CD4-positive, CD25-positive, alpha-beta regulatory T cell (primary cell): Measurements from ENCODE around the gene RSKR. TPM values are rescaled to one million over a fixed set of nuclear protein-coding genes. Genes with fewer than 3 reads are reported as not detected.

Experiments used
- ATAC-seq, 2 donors: fragments of 150-1000 bp; cut with Tn5 transposase; one replicate each; pipeline ENCODE4 v1.10.0; 2021; ENCODE audit warnings: low read depth in 2 of 2, moderate number of reproducible peaks in 2 of 2, moderate library complexity in 1 of 2
- DNase-seq, 3 donors: peaks; one replicate each; pipeline versions ENCODE4 v3.0.0 to v3.0.0-alpha.2; 2012 to 2022; ENCODE audit warnings: mixed read lengths in 1 of 3
- H3K27ac ChIP-seq: one replicate; pipeline ENCODE4 v1.7.0; 2013; ENCODE audit warnings: mild to moderate bottlenecking, low read length; ENCODE audit not compliant: insufficient read depth, poor library complexity, severe bottlenecking
- H3K27me3 ChIP-seq: one replicate; pipeline ENCODE4 v1.7.0; 2013; ENCODE audit warnings: low read length; ENCODE audit not compliant: control insufficient read depth, insufficient read depth
- H3K36me3 ChIP-seq: one replicate; pipeline ENCODE4 v1.7.0; 2013; ENCODE audit warnings: mild to moderate bottlenecking, low read length, moderate library complexity; ENCODE audit not compliant: control insufficient read depth, insufficient read depth
- H3K4me1 ChIP-seq: 2 replicates; pipeline ENCODE4 v1.7.0; 2013; ENCODE audit warnings: mild to moderate bottlenecking, low read length; ENCODE audit not compliant: insufficient read depth, control insufficient read depth, poor library complexity, severe bottlenecking
- H3K4me3 ChIP-seq: one replicate; pipeline ENCODE4 v1.7.0; 2013; ENCODE audit warnings: low read depth, mild to moderate bottlenecking, low read length, moderate library complexity
- H3K9me3 ChIP-seq, 2 experiments: 1 replicate in 1 of 2; 2 replicates in 1 of 2; pipeline ENCODE4 v1.7.0; 2013; ENCODE audit warnings: low read length in 2 of 2, mild to moderate bottlenecking in 1 of 2, moderate library complexity in 1 of 2; ENCODE audit not compliant: control insufficient read depth in 2 of 2
- H3K27ac Mint-ChIP-seq, 3 donors: one replicate each; pipeline ENCODE4 v1.8.0; 2020 to 2022; ENCODE audit warnings: mild to moderate bottlenecking in 3 of 3, mixed read lengths in 3 of 3, moderate library complexity in 2 of 3
- H3K27me3 Mint-ChIP-seq: one replicate; pipeline ENCODE4 v1.8.0; 2022; ENCODE audit warnings: mild to moderate bottlenecking, mixed read lengths
- H3K36me3 Mint-ChIP-seq: one replicate; pipeline ENCODE4 v1.8.0; 2020; ENCODE audit warnings: mixed read lengths
- H3K4me1 Mint-ChIP-seq, 4 donors: one replicate each; pipeline ENCODE4 v1.8.0; 2020 to 2022; ENCODE audit warnings: mixed read lengths in 4 of 4, mild to moderate bottlenecking in 1 of 4
- H3K4me3 Mint-ChIP-seq, 4 donors: one replicate each; pipeline ENCODE4 v1.8.0; 2020 to 2022; ENCODE audit warnings: mild to moderate bottlenecking in 4 of 4, mixed read lengths in 4 of 4, moderate library complexity in 3 of 4
- H3K9me3 Mint-ChIP-seq, 7 donors: one replicate each; pipeline ENCODE4 v1.8.0; 2020 to 2022; ENCODE audit warnings: mixed read lengths in 7 of 7, mild to moderate bottlenecking in 3 of 7, moderate library complexity in 2 of 7
- polyA plus RNA-seq, 4 donors: library from polyadenylated mRNA; unstranded; fragments of 300-500 nt; fragmentation: Illumina TruSeq; gene quantifications; one replicate each; pipeline ENCODE4 v1.2.3, GENCODE V29; 2021
- total RNA-seq: library from RNA; stranded (reverse); gene quantifications from one replicate; pipeline ENCODE4 v1.2.3, GENCODE V29; 2022

The RSKR gene
- total and polyA plus RNA-seq, 5 donors from 2014 or later: 0.08 to 15.2 (median 0.44) TPM; not detected in 1

DNA sequence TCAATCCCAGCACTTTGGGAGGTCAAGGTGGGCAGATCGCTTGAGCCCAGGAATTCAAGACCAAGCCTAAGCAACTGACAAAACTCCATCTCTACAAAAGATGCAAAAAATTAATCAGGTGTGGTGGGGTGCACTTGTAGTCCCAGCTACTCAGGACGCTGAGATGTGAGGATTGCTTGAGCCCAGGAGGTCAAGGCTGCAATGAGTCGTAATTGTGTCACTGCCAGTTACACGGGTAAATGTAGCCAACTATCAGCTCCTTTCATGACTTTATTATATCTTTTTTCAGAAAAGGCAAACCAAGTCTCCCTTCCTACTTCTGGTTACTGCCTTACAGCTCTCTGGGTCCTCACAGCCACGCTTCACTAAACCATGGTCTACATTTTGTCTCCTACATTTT is 43.8 kb upstream of the RSKR start:
- no peak for ATAC-seq
- H3K36me3 ChIP-seq: peaks cover 27% of the 10 kb centered on the region
- H3K4me3 Mint-ChIP-seq: peak overlapping the region in 1 of 4 donors; percentile 44
- no peaks in the 10 kb centered on the region for H3K27me3 ChIP-seq
- H3K4me1 ChIP-seq: peaks cover 22% of the 10 kb centered on the region
- H3K4me3 ChIP-seq: no peak overlapping the region
- H3K27ac ChIP-seq: no peak overlapping the region
- no peaks in the 10 kb centered on the region for H3K9me3 ChIP-seq
- no peaks in the 10 kb centered on the region for H3K27me3 Mint-ChIP-seq
- peaks cover 6 to 55% (median 36%) of the 10 kb centered on the region in 4 donors for H3K4me1 Mint-ChIP-seq
- H3K27ac Mint-ChIP-seq: peak overlapping the region in 1 of 3 donors; percentile 17
- no peaks in the 10 kb centered on the region for H3K9me3 Mint-ChIP-seq
- H3K36me3 Mint-ChIP-seq: peaks cover 5% of the 10 kb centered on the region
- DNase-seq: no peak

DNA sequence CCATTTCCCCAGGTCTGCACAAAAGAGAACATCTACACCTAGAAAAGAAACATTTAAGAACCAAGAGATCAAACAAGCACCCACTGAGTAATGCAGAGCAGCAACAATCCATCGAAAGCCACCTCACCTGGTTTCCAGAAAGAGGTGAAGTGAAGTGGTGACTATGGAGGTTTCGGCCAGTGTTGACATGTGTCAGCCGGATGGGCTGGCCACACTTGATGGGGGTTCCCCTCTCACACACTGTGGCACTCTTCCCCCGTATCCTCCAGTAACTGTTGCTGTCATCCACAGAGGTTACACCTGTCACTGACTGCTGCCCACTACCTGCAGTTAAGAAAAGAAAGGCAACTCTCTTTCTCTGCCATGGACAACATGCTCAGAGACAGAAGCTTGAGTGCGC is 41.2 kb upstream of the RSKR start:
- Mint-ChIP-seq H3K27me3 (no peaks in the 10 kb centered on the region), H3K4me1 (peaks cover 8 to 33% (median 21%) of the 10 kb centered on the region in 4 donors), H3K9me3 (no peaks in the 10 kb centered on the region), H3K36me3 (peaks cover 9% of the 10 kb centered on the region), H3K4me3 (peak overlapping the region in 1 of 4 donors; percentile 41), H3K27ac (peak overlapping the region in 1 of 3 donors; percentile 56)
- ATAC-seq (no peak), DNase-seq (no peak)
- Histone ChIP-seq H3K4me1 (peaks cover under 1% of the 10 kb centered on the region), H3K4me3 (no peak overlapping the region), H3K27me3 (no peaks in the 10 kb centered on the region), H3K27ac (no peak overlapping the region), H3K9me3 (no peaks in the 10 kb centered on the region), H3K36me3 (peaks cover 46% of the 10 kb centered on the region)

DNA sequence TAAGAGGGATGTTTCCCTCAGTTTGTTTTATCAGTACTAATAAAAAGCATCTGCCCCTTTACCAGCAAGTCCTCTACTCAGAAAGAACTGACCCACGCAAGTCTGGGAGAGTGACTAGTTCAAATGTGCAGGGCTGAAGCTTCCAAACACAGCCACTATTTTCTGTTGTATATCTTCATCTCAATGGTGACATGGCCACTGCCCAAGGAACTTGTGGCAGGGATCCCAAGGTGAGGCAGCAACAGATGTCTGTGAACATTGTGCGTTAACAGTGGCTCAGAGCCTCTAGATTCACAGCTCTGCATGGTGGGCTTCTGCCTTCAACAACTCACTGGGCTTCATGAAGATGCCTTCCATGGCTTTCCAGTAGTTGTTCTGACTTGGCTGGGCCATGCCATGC is 34.7 kb upstream of the RSKR start:
- Histone ChIP-seq H3K36me3 (peaks cover 35% of the 10 kb centered on the region), H3K27me3 (no peaks in the 10 kb centered on the region), H3K4me3 (no peak overlapping the region), H3K27ac (no peak overlapping the region), H3K4me1 (peaks cover 29% of the 10 kb centered on the region), H3K9me3 (no peaks in the 10 kb centered on the region)
- Mint-ChIP-seq H3K9me3 (no peaks in the 10 kb centered on the region), H3K4me1 (peaks cover 26 to 38% (median 29%) of the 10 kb centered on the region in 4 donors), H3K27ac (peak overlapping the region in 1 of 3 donors; percentile 38), H3K36me3 (peaks cover 19% of the 10 kb centered on the region), H3K27me3 (no peaks in the 10 kb centered on the region), H3K4me3 (peak overlapping the region in 1 of 4 donors; percentile 49)
- DNase-seq (no peak), ATAC-seq (no peak)

DNA sequence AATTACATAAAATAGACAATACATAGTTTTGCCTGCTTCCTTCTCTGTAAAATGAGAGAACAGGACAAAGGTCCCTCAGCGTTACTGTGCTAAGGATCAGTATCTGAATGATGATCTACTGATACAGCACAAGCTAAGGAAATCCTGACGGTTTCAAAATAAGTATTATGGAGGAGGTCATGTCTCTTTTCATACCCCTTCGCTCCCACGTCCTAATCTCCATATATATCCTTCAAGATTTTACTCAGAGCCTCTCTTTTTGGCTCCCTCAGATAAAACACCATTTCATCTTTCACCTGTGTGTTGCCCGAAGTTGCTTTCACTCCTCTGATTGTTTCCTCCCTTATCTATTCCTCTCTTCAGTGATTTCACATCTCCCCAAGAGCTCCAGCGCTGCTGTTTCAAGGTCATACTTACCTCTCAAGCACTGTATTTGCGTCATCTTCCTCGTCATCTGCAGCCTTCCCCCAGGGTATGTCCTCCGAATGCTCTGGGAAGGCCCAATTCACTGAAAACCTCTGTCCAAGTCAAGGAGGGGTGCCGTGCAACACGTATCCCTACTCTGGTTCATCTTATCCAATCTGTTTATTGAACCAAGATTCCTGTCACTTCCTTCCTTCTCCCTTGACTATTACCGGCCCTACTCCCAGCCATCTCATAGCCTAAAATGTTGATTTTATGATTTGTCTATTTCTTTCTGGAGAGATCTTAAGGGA is 32.2 kb upstream of the RSKR start:
- Histone ChIP-seq H3K27me3 (no peaks in the 10 kb centered on the region), H3K27ac (peak overlapping the region; percentile 94), H3K4me1 (peaks cover 41% of the 10 kb centered on the region), H3K9me3 (no peaks in the 10 kb centered on the region), H3K4me3 (peak overlapping the region; percentile 85), H3K36me3 (peaks cover 30% of the 10 kb centered on the region)
- Mint-ChIP-seq H3K4me3 (peak overlapping the region; percentile 84 to 95 (median 92)), H3K4me1 (peaks cover 18 to 50% (median 34%) of the 10 kb centered on the region in 4 donors), H3K9me3 (no peaks in the 10 kb centered on the region), H3K27ac (peak overlapping the region; percentile 95 to 99 (median 99)), H3K27me3 (no peaks in the 10 kb centered on the region), H3K36me3 (peaks cover 19% of the 10 kb centered on the region)
- ATAC-seq (no peak), DNase-seq (peak in 1 of 3 donors; percentile 7)

DNA sequence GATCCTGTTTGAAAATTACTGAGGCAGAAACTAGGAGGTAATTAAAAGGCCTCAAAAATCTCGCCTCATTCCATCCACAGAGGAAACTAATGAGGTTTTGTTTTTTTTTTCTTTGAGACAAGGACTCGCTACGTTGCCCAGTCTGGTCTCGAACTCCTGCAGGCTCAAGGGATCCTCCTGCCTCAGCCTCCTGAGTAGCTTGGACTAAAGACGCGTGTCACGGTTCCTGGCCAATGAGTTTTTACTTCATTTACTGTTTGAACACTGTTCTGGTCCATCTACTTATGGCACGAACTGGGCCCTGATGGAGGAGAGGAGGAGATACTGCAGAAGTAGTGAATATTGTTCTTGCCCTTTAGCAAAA is 31.6 kb upstream of the RSKR start:
- H3K36me3 Mint-ChIP-seq: peaks cover 21% of the 10 kb centered on the region
- peaks cover 17 to 52% (median 35%) of the 10 kb centered on the region in 4 donors for H3K4me1 Mint-ChIP-seq
- H3K9me3 Mint-ChIP-seq: no peaks in the 10 kb centered on the region

DNA sequence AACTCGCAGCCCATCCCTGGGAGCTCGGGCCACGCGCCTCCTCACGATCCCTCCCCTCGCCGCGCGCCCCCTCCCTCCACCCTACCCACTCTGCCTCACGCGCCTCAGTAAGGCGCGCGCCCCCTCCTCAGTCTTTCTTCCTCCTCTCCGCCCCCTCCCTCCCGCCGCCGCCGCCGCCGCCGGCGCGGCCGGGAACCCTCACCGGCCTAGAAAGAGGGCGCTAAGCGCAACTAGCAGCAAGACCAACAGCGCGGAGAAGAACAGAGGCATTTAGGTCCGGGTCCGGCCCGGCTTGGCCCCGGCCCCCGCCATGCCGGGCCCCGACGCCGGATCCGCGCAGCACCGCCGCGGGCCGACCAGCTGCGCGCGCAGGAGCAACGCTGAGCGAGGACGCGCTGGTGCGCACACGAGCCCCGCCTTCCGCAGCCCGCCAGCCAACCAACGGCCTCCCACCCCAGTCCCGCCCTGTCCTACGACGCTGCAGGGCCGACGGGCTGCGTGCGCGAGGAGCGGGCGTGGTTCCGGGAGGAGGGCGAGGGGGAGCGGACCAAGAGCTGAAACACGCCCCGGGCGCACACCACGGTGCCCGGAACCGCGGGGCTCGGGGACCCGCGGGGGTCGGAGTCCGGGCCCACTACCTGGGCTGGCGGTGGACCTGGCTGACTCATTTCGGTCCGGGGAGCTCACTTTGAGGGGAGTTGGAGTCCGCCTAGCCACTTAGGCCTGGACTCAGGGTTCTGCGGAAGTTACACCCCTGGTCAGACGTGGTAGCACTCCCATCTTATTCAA is 31.0 kb upstream of the RSKR start, which contains the start of gene BLTP2:
BLTP2 (minus strand) TSS at position 372 of the 789 bp plus-strand sequence; CDS start at position 270, 102 bp downstream.
- peak; percentile 98 for ATAC-seq
- Mint-ChIP-seq H3K36me3 (peaks cover 25% of the 10 kb centered on the region), H3K27ac (peak within 1 kb of the TSS; percentile 95 to 99 (median 99)), H3K9me3 (no peaks in the 10 kb centered on the region), H3K4me1 (peaks cover 17 to 55% (median 36%) of the 10 kb centered on the region in 4 donors), H3K27me3 (no peaks in the 10 kb centered on the region), H3K4me3 (peak within 1 kb of the TSS; percentile 92 to 98 (median 93))
- Histone ChIP-seq H3K9me3 (no peaks in the 10 kb centered on the region), H3K36me3 (peaks cover 36% of the 10 kb centered on the region), H3K27me3 (no peaks in the 10 kb centered on the region), H3K4me1 (peaks cover 41% of the 10 kb centered on the region), H3K4me3 (peak within 1 kb of the TSS; percentile 85), H3K27ac (peak within 1 kb of the TSS; percentile 94)
- DNase-seq: peak; percentile 93 to 98 (median 95)

More for the DNA sequence above, 31.6 kb upstream of the RSKR start:
- peak overlapping the region; percentile 94 for H3K27ac ChIP-seq
- H3K36me3 ChIP-seq: peaks cover 31% of the 10 kb centered on the region
- H3K9me3 ChIP-seq: no peaks in the 10 kb centered on the region
- H3K4me1 ChIP-seq: peaks cover 41% of the 10 kb centered on the region
- no peak for ATAC-seq
- DNase-seq: no peak
- no peaks in the 10 kb centered on the region for H3K27me3 ChIP-seq
- H3K27me3 Mint-ChIP-seq: no peaks in the 10 kb centered on the region
- peak overlapping the region; percentile 76 to 99 (median 95) for H3K27ac Mint-ChIP-seq
- peak overlapping the region; percentile 84 to 95 (median 92) for H3K4me3 Mint-ChIP-seq
- H3K4me3 ChIP-seq: peak overlapping the region; percentile 85

DNA sequence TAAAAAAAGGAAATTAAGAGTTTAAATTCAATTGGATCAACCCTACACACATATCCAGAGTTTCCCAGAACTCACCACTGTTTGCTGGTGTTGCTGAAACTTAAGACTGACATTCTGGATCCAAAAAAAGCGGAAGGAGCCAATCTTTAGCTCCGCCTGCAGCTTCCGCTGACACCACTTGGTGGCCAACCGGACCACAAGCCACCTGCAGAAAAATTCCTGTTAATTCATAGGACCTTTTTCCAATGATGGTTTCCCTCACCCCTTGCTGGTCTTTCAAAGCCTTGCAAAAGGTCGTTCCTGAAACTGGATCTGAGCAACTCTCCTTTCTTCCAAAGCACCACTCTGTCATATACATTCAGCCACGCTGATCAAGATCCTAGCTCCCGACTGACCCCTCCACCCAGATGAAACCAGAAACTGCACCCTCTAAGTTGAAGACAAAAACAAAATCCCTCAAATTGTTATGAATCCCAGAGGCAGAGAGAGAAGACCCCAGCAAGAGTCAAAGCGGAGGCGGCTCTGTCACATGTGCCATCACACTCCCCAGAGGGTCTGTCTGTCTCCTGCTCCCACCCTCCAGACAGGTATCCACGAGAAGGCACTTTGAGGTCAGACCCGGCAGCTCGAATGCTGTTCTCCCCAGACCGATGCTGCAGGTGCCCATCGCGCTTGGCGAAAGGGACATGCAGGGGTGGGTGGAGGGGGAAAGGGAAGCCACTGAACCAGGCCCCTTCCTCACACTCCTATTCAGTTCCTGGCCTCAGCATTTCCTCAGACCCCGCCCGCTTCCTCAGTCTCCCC is 30.2 kb upstream of the RSKR start:
- H3K9me3 ChIP-seq: no peaks in the 10 kb centered on the region
- H3K9me3 Mint-ChIP-seq: no peaks in the 10 kb centered on the region
- peaks cover 41% of the 10 kb centered on the region for H3K4me1 ChIP-seq
- peak overlapping the region; percentile 94 for H3K27ac ChIP-seq
- H3K36me3 ChIP-seq: peaks cover 43% of the 10 kb centered on the region
- ATAC-seq: no peak
- peak overlapping the region; percentile 92 to 98 (median 93) for H3K4me3 Mint-ChIP-seq
- peaks cover 17 to 62% (median 38%) of the 10 kb centered on the region in 4 donors for H3K4me1 Mint-ChIP-seq
- H3K27me3 ChIP-seq: no peaks in the 10 kb centered on the region
- peak in 1 of 3 donors; percentile 52 for DNase-seq
- H3K36me3 Mint-ChIP-seq: peaks cover 31% of the 10 kb centered on the region
- peak overlapping the region; percentile 93 to 96 (median 95) for H3K27ac Mint-ChIP-seq
- peak overlapping the region; percentile 84 for H3K4me3 ChIP-seq
- H3K27me3 Mint-ChIP-seq: no peaks in the 10 kb centered on the region
